ENCODE results near the gene GBX2. TPM values are rescaled to one million over a fixed set of nuclear protein-coding genes. Genes with fewer than 3 reads are reported as not detected.

GBX2 gene
- total and polyA plus RNA-seq, 9 of the 15 experiments (the other 6 are each of a cell fraction or from before 2014, with no cell fraction given) = 0.03 to 0.53 (median 0.27) TPM; not detected in 1

- TF ChIP-seq, protein P1, sequence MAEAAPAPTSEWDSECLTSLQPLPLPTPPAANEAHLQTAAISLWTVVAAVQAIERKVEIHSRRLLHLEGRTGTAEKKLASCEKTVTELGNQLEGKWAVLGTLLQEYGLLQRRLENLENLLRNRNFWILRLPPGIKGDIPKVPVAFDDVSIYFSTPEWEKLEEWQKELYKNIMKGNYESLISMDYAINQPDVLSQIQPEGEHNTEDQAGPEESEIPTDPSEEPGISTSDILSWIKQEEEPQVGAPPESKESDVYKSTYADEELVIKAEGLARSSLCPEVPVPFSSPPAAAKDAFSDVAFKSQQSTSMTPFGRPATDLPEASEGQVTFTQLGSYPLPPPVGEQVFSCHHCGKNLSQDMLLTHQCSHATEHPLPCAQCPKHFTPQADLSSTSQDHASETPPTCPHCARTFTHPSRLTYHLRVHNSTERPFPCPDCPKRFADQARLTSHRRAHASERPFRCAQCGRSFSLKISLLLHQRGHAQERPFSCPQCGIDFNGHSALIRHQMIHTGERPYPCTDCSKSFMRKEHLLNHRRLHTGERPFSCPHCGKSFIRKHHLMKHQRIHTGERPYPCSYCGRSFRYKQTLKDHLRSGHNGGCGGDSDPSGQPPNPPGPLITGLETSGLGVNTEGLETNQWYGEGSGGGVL (CRISPR knock-in tag; IDR thresholded peaks at IDR 0.05) = no peak
- TF ChIP-seq THRAP3 (IDR thresholded peaks at IDR 0.05; ENCODE audit: borderline replicate concordance) = no peak
- TF ChIP-seq STAT5B (CRISPR knock-in tag; IDR thresholded peaks at IDR 0.05) = no peak
- TF ChIP-seq, protein P2, sequence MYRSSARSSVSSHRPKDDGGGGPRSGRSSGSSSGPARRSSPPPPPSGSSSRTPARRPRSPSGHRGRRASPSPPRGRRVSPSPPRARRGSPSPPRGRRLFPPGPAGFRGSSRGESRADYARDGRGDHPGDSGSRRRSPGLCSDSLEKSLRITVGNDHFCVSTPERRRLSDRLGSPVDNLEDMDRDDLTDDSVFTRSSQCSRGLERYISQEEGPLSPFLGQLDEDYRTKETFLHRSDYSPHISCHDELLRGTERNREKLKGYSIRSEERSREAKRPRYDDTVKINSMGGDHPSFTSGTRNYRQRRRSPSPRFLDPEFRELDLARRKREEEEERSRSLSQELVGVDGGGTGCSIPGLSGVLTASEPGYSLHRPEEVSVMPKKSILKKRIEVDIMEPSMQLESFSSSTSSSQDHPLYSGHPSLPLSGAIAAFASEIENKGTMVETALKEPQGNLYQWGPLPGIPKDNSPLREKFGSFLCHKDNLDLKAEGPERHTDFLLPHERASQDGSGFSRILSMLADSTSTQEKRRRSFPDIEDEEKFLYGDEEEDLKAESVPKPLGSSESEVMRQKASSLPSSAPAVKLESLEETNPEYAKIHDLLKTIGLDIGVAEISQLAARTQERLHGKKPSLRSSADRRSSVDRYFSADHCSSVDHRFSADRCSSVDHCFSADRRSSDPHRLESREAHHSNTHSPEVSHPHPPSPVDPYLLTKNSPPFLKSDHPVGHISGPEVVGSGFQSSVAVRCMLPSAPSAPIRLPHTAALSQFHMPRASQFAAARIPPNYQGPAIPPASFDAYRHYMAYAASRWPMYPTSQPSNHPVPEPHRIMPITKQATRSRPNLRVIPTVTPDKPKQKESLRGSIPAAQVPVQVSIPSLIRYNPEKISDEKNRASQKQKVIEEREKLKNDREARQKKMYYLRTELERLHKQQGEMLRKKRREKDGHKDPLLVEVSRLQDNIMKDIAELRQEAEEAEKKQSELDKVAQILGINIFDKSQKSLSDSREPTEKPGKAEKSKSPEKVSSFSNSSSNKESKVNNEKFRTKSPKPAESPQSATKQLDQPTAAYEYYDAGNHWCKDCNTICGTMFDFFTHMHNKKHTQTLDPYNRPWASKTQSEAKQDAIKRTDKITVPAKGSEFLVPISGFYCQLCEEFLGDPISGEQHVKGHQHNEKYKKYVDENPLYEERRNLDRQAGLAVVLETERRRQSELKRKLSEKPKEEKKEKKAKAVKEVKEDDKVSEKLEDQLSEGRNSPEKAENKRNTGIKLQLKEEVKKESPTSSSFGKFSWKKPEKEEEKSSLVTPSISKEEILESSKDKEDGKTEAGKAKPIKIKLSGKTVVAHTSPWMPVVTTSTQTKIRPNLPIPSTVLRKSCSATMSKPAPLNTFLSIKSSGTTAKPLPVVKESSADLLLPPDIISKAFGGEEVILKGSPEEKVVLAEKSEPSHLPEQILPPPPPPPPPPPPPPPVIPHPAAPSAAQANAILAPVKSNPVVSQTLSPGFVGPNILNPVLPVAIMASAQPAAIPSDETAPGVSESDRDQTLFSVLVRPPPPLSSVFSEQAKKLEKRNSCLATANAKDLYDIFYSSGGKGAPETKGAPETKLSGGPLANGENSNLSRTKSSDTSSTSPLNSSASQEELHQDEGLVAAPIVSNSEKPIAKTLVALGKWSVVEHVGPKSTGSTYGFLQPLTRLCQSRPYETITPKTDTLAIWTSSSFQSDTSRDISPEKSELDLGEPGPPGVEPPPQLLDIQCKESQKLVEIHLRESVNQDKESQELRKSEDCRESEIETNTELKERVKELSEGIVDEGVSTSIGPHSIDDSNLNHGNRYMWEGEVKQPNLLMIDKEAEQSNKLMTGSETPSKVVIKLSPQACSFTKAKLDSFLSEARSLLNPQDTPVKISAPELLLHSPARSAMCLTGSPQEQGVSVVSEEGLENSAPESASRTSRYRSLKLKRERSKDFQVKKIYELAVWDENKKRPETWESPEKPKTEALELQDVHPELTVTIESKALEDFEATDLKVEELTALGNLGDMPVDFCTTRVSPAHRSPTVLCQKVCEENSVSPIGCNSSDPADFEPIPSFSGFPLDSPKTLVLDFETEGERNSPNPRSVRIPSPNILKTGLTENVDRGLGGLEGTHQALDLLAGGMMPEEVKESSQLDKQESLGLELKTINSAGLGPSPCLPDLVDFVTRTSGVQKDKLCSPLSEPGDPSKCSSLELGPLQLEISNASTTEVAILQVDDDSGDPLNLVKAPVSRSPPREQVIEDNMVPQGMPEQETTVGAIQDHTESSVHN (IDR thresholded peaks at IDR 0.05; ENCODE audit: borderline replicate concordance in 1 of 2, low read depth in 1 of 2) = no peak
- no peak for TF ChIP-seq RBBP5 (IDR thresholded peaks at IDR 0.05; ENCODE audit: borderline replicate concordance, insufficient read depth, low read length, poor library complexity, severe bottlenecking)
- no peak for TF ChIP-seq ZNF561 (CRISPR knock-in tag; conservative IDR thresholded peaks at IDR 0.05)
Measured at GRCh38 chr2:236209996-236210395, 41.8 kb upstream of the GBX2 start (continued).

All from K562 (cell line).